TTC549 (cell line): ENCODE measurements around the gene ZBED2.

Experiments used
- FAIRE-seq: peaks from 2 replicates; lab custom pipeline; 2012; peaks lifted over from hg19 to GRCh38; lab: Jason Lieb, UNC

The ZBED2 gene

DNA sequence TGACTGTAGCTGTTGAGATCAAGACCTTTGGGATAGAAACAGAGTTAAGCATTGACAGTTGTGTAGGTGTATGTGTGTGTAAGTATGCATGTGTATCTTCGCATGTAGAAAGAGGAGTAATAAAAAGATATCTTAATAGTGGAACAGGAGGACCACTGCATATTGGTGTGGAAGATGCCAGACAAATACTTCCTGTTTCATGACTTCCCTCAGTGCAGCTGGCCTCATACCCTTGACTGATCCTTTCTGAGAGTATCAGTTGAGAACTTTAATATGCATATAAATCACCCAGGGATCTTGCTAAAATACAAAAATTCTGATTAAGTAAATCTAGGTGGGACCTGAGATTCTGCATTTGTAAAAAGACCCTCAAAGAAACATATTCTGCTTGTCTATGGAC is 8.5 kb upstream of the ZBED2 start:
- FAIRE-seq, result no peak

DNA sequence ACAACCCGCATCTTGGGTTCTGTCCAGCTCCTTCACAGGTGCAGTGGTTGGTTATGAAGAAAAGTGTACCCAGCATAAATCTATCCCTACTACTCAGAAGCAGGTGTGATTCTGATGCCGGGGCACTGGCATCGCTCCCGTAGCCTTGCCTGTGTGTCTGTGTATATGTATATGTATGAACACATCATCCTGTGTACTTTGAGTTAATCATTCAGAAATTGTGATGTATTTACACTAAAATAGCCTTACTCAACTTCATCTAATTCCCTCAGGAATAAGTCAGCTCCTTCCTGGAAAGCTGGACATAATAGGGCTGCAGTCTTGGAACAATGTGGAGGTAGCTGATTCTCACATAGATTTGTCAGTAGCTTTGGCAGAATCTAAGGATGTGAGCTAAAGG is 6.7 kb upstream of the ZBED2 start:
- FAIRE-seq, result no peak

DNA sequence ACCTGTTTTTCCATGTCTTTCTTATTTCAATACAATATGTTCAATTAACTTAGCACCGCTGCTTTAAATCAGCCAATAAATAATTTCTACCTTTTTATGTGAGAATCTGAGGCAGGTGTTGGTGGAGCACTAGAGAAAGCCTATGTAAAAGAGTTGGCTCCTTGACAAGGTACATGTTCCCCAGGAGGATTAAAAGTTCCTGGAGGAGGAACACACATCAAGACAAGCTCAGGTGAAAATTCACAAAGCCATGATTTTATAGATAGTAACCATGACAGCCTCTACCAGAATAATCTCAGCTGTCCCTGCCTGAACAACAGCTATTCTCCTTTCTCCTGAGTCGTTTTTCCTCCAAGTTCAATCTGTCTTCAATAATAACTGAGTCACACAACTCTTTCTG is 3.4 kb upstream of the ZBED2 start:
- FAIRE-seq, result no peak

DNA sequence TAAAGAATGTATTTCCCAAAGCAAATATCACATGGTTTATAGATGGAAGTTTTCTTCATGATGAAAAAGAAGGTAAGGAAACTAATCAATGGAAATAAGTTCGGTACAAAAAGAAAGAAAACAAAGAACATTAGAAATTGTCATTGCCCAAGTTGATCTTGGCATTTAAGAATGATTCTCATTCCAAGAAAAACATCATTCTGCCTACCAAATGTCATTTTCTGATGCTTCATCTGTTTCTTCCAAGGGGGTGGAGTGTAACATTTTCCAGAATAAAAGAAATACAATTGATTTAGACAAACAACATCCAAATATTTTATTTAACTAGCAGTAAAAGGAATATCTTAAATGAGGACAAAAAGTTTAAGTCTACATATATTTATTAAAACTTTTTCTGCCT is 3.0 kb upstream of the ZBED2 start:
- no peak for FAIRE-seq

DNA sequence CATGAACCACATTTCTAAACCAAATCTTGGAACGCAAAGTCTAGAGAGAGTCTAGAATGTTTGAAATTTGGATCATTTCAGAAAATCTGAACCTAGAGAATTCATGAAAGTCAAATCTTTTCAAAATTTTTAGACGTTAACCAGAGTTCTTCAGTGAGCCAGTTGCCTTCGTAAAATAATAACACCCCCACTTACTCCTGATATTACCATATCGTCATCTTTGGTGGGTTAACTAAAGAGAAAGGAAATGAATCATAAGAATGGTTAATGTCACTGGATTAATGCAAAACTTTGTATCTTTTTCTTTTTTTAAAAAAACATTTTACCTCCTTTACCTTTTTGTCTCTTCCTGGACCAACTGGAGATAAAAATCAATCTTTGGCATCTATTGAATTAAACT is 1.2 kb upstream of the ZBED2 start:
- FAIRE-seq, result no peak

DNA sequence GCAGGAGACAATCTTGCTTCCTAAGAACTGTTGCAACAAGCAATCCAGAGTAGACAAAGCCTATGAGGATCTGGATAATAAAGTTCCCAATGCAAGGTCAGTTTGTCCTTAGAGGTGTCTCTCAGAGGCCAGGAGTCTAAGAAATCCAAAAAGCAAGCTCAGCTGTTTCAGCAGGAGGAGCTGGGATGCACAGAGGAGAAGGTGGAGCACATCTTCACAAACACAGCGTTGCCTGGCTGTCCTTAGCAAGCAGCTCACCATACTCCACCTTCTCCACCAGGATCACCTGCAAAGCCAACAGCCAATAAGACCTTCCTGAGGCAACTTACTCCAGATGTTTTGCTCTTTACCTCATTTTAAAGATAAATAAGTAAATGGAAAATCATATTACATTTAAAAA is 365 bp downstream of the ZBED2 start:
- no peak for FAIRE-seq

DNA sequence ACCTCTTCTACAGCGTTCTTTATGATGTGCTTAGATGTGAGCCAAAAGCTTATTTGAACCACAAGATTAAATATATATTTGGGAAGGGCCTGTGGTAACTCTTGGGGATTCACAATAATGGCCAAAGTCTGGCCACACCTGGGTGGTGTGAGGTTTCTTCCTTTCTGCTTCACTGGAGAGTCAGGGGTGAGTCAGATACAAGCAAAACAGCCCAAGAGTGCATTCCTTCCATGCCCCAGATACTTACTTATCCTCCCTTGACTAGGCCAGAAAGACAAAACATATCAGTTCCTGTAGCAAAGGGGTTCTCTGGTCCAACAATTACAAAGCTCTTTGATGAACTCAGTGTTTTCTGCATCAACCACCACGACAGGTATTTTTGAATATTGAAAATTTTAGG is 941 bp downstream of the ZBED2 start:
- FAIRE-seq, result no peak

DNA sequence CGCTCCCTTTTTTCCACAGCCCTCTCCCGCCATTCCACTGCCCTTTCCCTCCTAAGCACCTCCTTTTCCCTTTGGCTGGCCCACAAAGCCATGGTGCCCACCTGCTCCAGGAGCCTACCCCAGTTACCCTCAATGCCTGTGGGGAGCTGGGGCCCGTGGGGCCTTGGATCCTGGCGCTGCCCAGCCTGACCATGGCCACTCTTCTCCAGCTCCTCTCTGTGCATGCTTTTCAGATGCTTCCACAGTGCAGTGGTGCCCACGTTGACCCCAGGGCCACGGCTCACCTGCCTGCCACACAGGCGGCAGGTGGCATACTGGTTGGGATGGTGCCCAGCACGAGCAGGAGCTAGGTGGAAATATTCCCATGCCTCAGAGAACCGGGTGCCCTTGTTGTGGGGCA is 1.5 kb downstream of the ZBED2 start:
- no peak for FAIRE-seq

DNA sequence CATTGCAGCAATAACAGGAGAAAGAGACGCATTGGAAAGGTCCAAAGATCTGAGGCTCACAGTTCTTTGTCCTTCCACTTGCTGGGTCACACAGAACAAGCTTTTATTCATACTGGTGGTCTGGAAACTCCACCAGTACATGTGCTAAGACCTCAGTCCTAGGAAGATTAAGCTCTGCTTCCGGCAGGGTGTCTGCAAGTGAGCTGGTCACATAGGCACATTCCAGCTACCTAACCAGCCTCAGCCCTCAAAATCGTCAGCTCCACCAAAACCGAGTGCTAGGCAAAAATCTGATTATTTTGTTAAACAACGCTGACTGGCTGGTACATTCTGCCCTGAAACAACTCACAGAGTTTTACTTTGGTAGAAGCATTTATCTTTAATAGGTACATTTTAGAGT is 2.2 kb downstream of the ZBED2 start:
- FAIRE-seq, result no peak

DNA sequence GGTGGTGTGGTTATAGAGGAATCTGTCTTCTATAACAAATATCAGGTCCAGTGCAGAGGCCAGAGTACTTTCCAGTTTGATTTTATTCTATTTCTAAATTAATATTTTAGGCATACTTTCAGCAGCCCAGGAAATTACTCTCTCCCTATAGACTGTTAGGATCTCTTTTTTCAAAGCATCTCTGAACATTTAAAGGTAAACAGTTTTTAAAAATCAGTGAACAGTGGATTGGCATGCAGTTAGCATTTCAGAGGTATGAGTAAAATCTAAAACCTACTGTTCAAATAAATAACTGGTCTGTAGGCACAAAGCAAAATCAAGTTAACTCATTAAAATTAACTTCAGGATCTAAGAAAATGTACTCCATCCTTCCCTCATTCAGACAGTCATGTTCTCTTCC is 3.0 kb downstream of the ZBED2 start:
- no peak for FAIRE-seq

DNA sequence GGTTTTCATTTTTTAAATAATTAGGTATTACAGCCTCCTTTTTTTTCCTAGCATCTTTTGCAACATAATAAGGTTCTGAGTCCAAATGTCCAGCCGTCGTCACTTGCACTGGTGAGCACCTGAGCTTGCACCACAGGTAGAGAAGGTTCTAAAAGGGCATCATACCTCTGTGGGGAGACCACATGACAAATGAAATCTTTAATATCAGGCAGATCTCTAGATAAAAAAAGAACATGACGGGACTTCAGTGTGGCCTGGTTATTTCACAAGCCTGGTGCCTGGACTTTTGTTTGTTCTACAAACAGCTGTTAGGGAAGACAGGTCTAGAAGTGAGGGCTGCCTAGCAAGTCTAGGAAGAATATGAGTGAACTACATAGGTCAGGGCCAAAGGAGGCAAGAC is 3.6 kb downstream of the ZBED2 start:
- FAIRE-seq, result no peak

DNA sequence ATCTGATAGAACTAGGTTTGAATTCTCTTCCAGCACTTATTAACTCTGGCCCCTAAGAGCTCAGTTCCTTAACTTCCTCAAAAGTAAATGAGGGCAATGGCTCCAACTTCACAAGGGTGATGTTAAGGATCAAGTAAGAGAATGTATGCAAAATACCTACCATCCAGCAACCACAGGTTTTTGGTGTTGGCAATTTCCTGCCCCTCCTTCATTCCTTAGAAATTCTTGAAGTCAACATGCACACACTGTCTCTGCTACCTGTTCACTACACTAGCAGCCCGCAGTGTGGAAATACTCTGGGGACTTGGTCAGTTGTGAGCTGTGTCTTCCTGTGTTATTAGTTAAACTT is 5.0 kb downstream of the ZBED2 start:
- no peak for FAIRE-seq

DNA sequence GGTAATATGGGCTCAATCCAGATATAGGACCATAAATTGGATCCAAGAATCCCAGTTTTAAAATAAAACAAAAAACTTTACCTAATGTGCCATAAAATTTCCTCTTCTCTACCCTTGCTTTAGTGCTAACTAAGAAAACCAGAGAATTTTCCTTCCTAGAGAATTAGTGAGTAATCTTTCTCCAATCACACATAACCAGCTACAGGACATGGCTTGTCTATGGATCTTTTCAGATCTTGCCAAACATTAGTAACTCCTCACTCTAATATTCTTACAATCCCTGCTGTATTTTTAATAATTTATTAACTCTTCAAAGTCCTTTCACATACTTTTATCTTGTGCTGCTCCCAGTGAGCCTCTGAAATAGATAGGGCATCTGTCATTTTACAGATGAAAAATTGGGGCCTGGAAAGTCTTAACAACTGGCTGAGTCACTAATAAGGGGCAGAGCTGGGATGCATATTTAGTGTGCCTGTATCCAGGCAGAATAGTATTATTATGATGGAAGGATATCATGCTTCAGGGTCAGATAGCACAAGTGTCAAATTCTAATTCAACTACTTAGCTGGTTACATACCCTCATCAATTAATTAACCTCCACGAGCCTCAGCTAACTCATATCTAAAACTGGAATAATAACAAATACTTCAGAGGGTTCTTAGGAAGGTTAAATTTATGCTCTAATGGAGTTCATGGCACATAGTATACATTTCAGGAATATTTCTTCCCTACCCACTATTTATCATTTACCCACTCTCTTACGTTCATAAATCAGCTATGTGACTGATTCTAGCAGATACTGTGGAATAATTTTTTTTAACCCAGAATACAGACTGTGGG is 5.6 kb downstream of the ZBED2 start:
- FAIRE-seq, result no peak

DNA sequence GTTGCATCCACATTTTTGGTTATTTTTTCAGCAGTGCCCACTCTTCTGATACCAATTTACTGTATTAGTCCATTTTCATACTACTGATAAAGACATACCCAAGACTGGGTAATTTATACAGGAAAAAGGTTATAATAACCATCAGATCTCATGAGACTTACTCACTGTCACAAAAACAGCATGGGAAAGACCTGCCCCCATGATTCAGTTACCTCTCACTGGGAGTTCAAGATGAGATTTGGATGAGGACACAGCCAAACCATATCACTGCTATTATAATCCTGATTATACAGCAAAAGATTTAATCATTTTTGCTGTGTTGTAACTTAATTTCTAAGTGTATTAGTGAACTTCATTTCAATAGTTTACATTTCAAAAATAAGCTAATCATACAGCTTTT is 6.6 kb downstream of the ZBED2 start:
- FAIRE-seq, result no peak

DNA sequence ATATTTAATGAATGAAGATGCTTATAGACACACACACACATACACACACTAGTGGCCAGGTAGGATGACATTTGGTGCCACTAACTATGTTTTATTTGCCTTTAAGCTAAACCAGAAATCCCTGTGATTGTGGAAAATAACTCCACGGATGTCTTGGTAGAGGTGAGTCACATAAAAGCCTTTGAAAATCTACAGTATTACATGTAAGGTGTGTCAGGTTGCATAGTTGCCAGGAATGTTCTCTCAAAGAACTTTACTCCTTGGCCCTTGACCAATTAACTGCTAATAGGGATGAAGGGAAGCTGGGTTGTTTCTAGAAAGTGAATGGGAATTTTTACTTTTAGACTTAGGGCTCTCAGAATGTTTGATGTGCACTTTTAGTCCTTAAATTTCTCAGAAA is 9.9 kb downstream of the ZBED2 start:
- no peak for FAIRE-seq

DNA sequence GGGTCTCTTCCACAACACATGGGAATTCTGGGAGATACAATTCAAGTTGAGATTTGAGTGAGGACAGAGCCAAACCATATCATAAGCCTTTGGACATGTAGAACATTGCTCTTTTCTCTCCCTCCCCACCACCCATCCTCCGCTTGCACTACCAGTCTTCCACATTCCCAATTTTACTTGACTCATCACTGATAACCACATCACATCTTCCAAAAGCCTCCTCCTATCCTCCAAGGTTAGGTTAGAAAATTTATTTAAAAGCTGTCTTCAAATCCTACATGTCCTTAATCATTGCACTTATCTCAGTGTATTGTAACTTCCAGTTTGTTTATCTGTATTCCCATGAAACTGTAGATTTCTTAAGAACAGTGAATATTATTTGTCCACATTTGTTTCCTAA is 10.4 kb downstream of the ZBED2 start:
- no peak for FAIRE-seq

DNA sequence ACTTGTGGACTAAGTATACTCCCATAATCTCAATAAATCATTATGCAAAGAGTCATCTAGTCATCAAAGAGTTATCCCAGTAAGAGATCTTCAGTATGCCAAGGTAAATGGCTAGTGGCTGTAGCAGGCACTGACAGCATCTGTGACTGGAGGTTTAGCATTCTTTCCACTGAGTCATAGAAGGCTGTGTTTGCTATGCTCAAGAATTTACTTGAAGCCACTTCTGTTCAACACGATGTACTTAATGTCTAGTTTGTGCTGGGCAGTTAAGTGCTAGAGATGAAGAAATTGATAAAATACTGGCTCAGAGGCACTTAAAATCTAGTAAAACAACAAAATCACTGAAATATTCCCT is 13.0 kb downstream of the ZBED2 start:
- no peak for FAIRE-seq

DNA sequence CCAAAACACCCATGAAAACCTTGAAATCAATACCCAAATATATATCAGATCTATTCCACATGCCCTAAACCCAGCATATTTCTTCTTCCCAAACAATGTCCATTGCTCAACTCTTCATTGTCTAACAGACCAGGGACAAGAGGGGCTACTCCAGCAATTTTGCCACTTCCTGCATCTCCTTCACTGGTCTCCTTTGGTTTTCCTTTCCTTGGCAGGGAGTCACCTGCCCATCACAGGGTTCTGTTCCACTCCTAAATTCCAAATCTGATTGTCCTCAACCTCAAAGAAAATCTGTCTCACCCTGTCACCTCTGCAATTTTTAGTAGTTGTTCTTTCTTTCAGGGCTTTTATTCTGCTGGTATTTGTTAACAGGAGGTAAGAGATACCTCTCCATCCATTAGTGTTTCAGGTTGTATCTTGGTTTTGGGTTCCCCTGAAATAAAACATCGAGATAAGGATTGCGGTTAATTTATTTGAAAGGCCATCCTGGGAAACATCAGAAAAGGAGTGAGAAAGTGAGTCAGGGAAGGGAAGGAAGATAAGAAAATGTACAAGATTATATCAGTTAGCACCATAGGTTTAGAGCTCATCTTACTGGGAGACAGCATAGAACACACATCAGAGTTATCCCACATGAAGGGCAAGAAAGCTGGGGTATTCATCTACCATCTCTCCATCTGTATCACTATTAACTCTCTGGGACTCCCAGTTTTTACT is 13.6 kb downstream of the ZBED2 start:
- no peak for FAIRE-seq

DNA sequence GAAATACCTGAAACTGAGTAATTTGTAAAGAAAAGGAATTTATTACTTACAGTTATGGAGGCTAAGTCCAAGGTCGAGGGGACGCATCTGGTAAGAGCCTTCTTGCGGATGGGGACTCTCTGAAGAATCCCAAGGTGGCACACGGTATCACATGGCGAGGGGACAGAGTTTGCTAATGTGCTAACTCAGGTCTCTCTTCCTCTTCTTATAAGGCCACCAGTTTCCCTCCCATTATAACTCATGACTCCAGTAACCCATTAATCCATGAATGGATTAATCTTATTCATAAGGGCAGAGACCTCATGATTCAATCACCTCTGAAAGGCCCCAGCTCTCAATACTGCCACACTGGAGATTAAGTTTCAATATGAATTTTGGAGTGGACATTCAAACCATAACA is 15.7 kb downstream of the ZBED2 start:
- FAIRE-seq, result no peak

DNA sequence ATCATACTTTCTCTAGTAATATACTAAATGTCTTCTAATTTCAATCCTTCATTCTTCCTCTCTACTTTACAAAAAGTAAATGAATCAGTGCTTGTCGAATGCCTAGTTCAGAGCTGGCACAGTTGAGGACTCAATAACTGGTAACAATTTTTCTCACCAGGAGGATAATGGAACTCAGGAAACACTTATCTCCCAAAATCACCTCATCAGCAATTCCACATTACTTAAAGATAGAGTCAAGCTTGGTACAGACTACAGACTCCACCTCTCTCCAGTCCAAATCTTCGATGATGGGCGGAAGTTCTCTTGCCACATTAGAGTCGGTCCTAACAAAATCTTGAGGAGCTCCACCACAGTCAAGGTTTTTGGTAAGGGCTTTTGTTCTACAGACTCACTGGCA is 16.3 kb downstream of the ZBED2 start:
- no peak for FAIRE-seq

DNA sequence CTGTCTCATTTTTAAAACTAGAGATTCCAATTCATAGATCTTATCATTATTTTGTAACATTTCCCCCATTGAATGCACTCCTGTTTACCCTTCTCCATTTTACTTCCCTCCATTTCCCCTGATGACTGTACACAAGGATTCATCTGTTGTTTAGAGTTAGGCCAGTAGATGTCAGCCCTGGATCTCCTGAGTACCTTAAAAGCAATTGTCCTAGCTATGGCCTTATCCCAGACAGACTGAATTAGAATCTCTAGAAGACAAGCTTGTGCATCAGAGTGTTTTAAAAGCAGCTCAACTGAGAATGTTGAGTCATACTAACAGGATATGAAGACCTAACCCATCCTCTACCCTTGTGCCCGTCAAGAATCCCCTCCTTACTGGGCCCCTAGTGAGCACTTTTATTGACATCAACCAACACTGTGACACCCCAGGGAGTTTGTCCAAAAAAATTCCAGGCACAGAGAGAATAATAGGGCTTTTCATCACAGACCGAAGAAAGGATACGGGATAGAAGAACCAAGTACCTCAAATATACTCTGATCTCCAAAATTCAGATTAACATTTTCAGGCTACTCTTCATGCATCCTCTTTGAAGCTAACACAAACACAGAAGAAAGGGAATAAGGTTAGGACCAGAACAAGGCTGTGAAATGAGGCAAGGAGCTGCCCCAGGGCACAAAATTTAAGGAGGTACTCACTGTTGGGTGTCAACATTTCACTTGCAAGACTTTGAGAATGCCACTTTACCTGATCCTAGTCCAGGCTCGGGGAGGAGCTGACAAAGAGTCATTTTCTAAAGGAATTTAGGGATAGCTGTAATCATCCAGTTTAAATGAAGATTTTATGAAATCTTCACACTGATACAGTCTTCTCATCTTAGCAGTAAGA is 17.1 kb downstream of the ZBED2 start:
- no peak for FAIRE-seq

DNA sequence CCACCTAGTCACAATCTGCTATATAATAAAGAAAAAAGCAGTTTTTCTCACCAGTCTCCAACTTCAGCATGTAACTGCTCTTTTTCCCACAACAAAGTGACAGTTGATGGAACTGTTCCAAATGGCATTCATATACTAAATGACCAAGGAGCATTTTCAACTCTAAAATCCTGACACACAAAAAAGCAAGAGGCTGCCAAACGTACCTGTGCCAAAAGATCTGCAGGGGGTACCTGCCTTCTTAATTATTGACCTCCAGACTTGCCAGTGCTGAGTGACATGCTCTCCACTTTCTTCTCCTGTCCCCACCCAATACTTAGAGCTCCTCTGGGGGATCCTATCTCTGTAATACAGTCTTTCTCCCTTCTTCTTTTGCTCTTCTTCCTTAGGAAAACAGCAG is 18.0 kb downstream of the ZBED2 start:
- no peak for FAIRE-seq

DNA sequence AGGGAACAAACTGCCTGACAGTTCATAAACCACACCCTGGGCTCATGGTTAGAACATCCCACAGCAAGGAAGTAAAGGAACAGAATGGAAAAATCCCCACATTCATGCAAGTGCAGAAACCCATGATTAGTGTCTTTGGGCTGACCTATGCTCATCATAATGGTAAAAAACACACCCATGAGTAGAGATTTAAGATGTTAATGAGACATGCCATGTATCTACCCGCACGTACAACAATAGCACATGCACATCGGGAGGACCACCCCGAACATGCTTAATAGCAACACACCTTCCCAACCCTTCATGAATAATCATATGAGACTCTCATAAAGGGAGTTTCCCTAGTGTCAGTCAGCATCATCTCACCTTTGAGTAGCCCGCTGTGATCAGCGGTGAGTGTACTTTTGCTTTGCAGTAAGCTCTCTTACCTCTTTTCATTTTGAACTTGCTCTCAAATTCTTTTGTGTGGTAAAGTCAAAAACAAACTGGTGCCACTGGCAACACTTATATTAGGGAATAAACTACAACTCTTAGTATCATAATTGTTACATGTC is 23.2 kb downstream of the ZBED2 start:
- no peak for FAIRE-seq
